SK-N-SH (cell line): ENCODE measurements around the gene TMA16. TPM values are rescaled to one million over a fixed set of nuclear protein-coding genes. Genes with fewer than 3 reads are reported as not detected.

Source experiments
- CTCF ChIA-PET: fragments of 300-600, 350-600 bp; formaldehyde crosslinking; extraction: SDS; loops from one replicate; lab custom pipeline; 2021; lab: Yijun Ruan, JAX
- POLR2A ChIA-PET: fragments of 350-600 bp; sonication (Branson Sonifier 250); formaldehyde crosslinking; extraction: SDS; loops from one replicate; lab custom pipeline; 2020; ENCODE audit warnings: antibody characterized with exemption, inconsistent platforms; lab: Yijun Ruan, JAX
- DNase-seq: peaks from one replicate; pipeline ENCODE4 v3.0.0; 2012
- H2AFZ ChIP-seq: fragments of 200-600 bp; sonication (generic); 2 replicates; pipeline ENCODE4 v1.8.1; 2016; ENCODE audit warnings: antibody characterized with exemption, mild to moderate bottlenecking, low read depth
- H3F3A ChIP-seq: fragments of 200-600 bp; sonication (generic); replicated peaks from 2 replicates; pipeline ENCODE3; 2016; ENCODE audit warnings: antibody characterized with exemption, mild to moderate bottlenecking; ENCODE audit not compliant: insufficient read depth
- H3K27ac ChIP-seq, 2 experiments: fragments of 200-500 bp in 1 of 2; fragments of 200-600 bp in 1 of 2; sonication (Bioruptor generic) in 1 of 2; sonication (generic), shearing (Covaris generic) in 1 of 2; 2 replicates each; pipeline versions ENCODE4 v1.5.1 to v1.6.1; 2014 to 2016; ENCODE audit warnings: low read depth in 2 of 2, inconsistent platforms in 1 of 2, low read length in 1 of 2, mild to moderate bottlenecking in 1 of 2, mixed read lengths in 1 of 2
- H3K27me3 ChIP-seq: fragments of 200-600 bp; sonication (generic), shearing (Covaris generic); 2 replicates; pipeline ENCODE4 v1.6.1; 2016; ENCODE audit warnings: mixed run types; ENCODE audit not compliant: insufficient read depth
- H3K36me3 ChIP-seq, 2 experiments: fragments of 200-500 bp in 1 of 2; fragments of 200-600 bp in 1 of 2; sonication (Bioruptor generic) in 1 of 2; sonication (generic) in 1 of 2; replicated peaks in 1 of 2; 2 replicates each; pipeline versions ENCODE3 to v1.5.1; 2014 to 2016; ENCODE audit warnings: low read length in 1 of 2, mild to moderate bottlenecking in 1 of 2; ENCODE audit not compliant: insufficient read depth in 2 of 2, control insufficient read depth in 1 of 2
- H3K4me1 ChIP-seq, 2 experiments: fragments of 200-500 bp in 1 of 2; fragments of 200-600 bp in 1 of 2; sonication (Bioruptor generic) in 1 of 2; sonication (generic), shearing (Covaris generic) in 1 of 2; 2 replicates each; pipeline versions ENCODE4 v1.5.1 to v1.6.1; 2014 to 2016; ENCODE audit warnings: low read depth in 1 of 2, low read length in 1 of 2, mixed run types in 1 of 2; ENCODE audit not compliant: insufficient read depth in 2 of 2, control insufficient read depth in 1 of 2
- H3K4me2 ChIP-seq: fragments of 200-600 bp; sonication (generic), shearing (Covaris generic); 2 replicates; pipeline ENCODE4 v1.6.1; 2017; ENCODE audit warnings: mixed run types
- H3K4me3 ChIP-seq, 2 experiments: fragments of 200-500 bp in 1 of 2; fragments of 200-600 bp in 1 of 2; sonication (Bioruptor generic) in 1 of 2; sonication (generic), shearing (Covaris generic) in 1 of 2; 2 replicates each; pipeline versions ENCODE4 v1.5.1 to v1.8.1; 2014 to 2016; ENCODE audit warnings: low read depth in 2 of 2, inconsistent platforms in 1 of 2, low read length in 1 of 2, mild to moderate bottlenecking in 1 of 2, mixed read lengths in 1 of 2, moderate library complexity in 1 of 2
- H3K79me2 ChIP-seq: fragments of 200-600 bp; sonication (generic); 2 replicates; pipeline ENCODE4 v1.8.1; 2017; ENCODE audit warnings: mild to moderate bottlenecking; ENCODE audit not compliant: insufficient read depth
- H3K9ac ChIP-seq: fragments of 200-600 bp; sonication (generic); 2 replicates; pipeline ENCODE4 v1.6.1; 2017; ENCODE audit warnings: mixed run types
- H3K9me2 ChIP-seq: fragments of 200-600 bp; sonication (generic); 2 replicates; pipeline ENCODE4 v1.6.1; 2017; ENCODE audit warnings: mixed run types
- H3K9me3 ChIP-seq: fragments of 200-600 bp; sonication (generic); 2 replicates; pipeline ENCODE4 v1.6.1; 2017; ENCODE audit warnings: mixed run types, mild to moderate bottlenecking, moderate library complexity
- H4K20me1 ChIP-seq: fragments of 200-600 bp; sonication (generic); 2 replicates; pipeline ENCODE4 v1.6.1; 2017; ENCODE audit warnings: mild to moderate bottlenecking, mixed run types; ENCODE audit not compliant: insufficient read depth
- ELF1 ChIP-seq: IDR thresholded peaks from 2 replicates; pipeline ENCODE4 v1.4.0; 2012
- FOXJ3 ChIP-seq: sonication (generic); formaldehyde crosslinking; IDR thresholded peaks from 2 replicates; pipeline ENCODE4 v1.5.1; 2020; ENCODE audit warnings: mild to moderate bottlenecking, missing genetic modification reagents
- GATA2 ChIP-seq: sonication (generic); formaldehyde crosslinking; IDR thresholded peaks from 2 replicates; pipeline ENCODE4 v1.5.0; 2020; ENCODE audit warnings: mild to moderate bottlenecking, missing genetic modification reagents
- MEF2A ChIP-seq: IDR thresholded peaks from 2 replicates; pipeline ENCODE4 v1.4.0; 2012; ENCODE audit warnings: low read depth, borderline replicate concordance
- NFIC ChIP-seq: IDR thresholded peaks from 2 replicates; pipeline ENCODE4 v1.4.0; 2012; ENCODE audit warnings: borderline replicate concordance
- RCOR1 ChIP-seq: fragments of 150-350 bp; IDR thresholded peaks from 2 replicates; pipeline ENCODE4 v1.6.1; 2017; ENCODE audit warnings: antibody characterized with exemption, low read length
- RFX5 ChIP-seq: IDR thresholded peaks from 2 replicates; pipeline ENCODE4 v1.6.1; 2012; ENCODE audit warnings: mild to moderate bottlenecking, improper control_type of control experiment, low read length
- RXRA ChIP-seq: IDR thresholded peaks from 2 replicates; pipeline ENCODE4 v1.4.0; 2012; ENCODE audit warnings: low read depth, mild to moderate bottlenecking, borderline replicate concordance
- SIN3A ChIP-seq: IDR thresholded peaks from 2 replicates; pipeline ENCODE4 v1.6.1; 2012; ENCODE audit warnings: low read depth, mild to moderate bottlenecking, low read length, moderate library complexity, borderline replicate concordance
- TAF1 ChIP-seq: IDR thresholded peaks from 2 replicates; pipeline ENCODE4 v1.6.1; 2012; ENCODE audit warnings: low read depth, mild to moderate bottlenecking, low read length, moderate library complexity, borderline replicate concordance
- WGBS: methylation state at CpG from one replicate; pipeline ENCODE4 v1.1.6; 2017; ENCODE audit warnings: low lambda C conversion rate; 5-methylcytosine and 5-hydroxymethylcytosine counted together
- polyA plus RNA-seq, 3 experiments: library from polyadenylated mRNA; depleted of rRNA; stranded (reverse); fragments of >200 nt; gene quantifications; 2 replicates each; pipeline ENCODE4 v1.2.3, GENCODE V29; 2012
- TF ChIP-seq, protein P1 (sequence below): fragments of 150-350 bp; IDR thresholded peaks from 2 replicates; pipeline ENCODE4 v1.6.1; 2017; ENCODE audit warnings: antibody characterized with exemption, low read length, low read depth, borderline replicate concordance
- TF ChIP-seq, protein P2 (sequence below): IDR thresholded peaks from 2 replicates; pipeline ENCODE4; 2012
- TF ChIP-seq, protein P3 (sequence below): fragments of 150-350 bp; IDR thresholded peaks from 2 replicates; pipeline ENCODE4 v1.6.1; 2016; ENCODE audit warnings: mild to moderate bottlenecking, low read depth, low read length
- TF ChIP-seq, protein P4 (sequence below): IDR thresholded peaks from 2 replicates; pipeline ENCODE4 v1.4.0; 2012; ENCODE audit warnings: low read depth

The TMA16 gene
- polyA plus RNA-seq, 1 of the 3 experiments (the other 2 are of a cell fraction), result 10.0 TPM

DNA sequence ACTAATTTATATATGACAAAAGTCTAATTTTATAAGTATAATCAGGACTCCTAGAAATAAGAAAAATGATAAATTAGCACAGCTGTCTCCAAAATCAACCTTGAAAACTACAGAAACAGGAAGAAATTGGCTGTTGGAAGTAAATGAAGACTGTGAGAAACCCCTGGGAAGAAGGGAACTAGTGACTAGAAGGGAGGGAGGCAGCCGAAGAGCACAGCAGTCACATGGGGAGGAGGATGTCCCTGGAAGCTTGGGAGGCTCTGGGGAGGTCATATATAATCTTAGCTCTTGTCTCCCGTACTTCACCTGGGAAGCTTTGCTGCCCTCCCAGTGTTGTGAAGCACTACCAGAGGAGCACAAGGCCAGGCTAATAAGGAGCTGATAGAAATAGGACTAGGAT is 8.9 kb upstream of the TMA16 start:
- no peaks in the 10 kb centered on the region for H4K20me1 ChIP-seq
- no peak overlapping the region for H3K4me3 ChIP-seq
- H3K27ac ChIP-seq, result no peak overlapping the region
- ChIA-PET POLR2A (no interaction called here), CTCF (interaction anchor here (0.6 to 4.7 kb wide), 13 partner anchors 8 to 374 kb away, joined by 3 to 94 read pairs (median 4); partner anchors contain the start of gene TMA16)
- H3K79me2 ChIP-seq, result no peaks in the 10 kb centered on the region
- no peaks in the 10 kb centered on the region for H3K9me3 ChIP-seq
- H3K4me1 ChIP-seq, result no peaks in the 10 kb centered on the region
- peaks cover 18% of the 10 kb centered on the region; the same call in 1 of the 2 replicates for H3K27me3 ChIP-seq
- 43% methylated on average over 2 of the region's 2 CpGs for WGBS
- no peaks in the 10 kb centered on the region for H3K36me3 ChIP-seq
- DNase-seq, result no peak
- H3K9me2 ChIP-seq, result no peaks in the 10 kb centered on the region
- no peak overlapping the region for H2AFZ ChIP-seq
- no peaks in the 10 kb centered on the region for H3F3A ChIP-seq
- no peak overlapping the region for H3K4me2 ChIP-seq
- no peak overlapping the region for H3K9ac ChIP-seq
- TF ChIP-seq GATA2 (CRISPR knock-in tag) (no peak), RFX5 (no peak)
- TF ChIP-seq, protein P1, sequence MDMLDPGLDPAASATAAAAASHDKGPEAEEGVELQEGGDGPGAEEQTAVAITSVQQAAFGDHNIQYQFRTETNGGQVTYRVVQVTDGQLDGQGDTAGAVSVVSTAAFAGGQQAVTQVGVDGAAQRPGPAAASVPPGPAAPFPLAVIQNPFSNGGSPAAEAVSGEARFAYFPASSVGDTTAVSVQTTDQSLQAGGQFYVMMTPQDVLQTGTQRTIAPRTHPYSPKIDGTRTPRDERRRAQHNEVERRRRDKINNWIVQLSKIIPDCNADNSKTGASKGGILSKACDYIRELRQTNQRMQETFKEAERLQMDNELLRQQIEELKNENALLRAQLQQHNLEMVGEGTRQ, result no peak

DNA sequence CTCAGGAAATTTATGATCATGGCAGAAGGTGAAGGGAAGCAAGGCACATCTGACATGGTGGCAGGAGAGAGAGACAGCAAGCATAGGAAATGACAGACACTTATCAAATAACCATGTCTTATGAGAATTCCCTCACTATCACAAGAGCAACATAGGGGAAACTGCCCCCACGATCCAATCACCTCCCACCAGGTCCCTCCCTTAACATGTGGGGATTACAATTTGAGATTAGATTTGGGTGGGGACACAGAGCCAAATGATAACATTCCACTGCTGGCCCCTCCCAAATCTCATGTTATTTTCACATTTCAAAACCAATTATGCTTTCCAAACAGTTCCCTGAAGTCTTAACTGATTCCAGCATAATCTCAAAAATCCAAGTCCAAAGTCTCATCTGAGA is 8.2 kb upstream of the TMA16 start:
- no peaks in the 10 kb centered on the region for H3K79me2 ChIP-seq
- ChIA-PET CTCF (interaction anchor here (0.9 to 4.7 kb wide), 5 partner anchors 19 to 62 kb away, joined by 3 to 94 read pairs (median 7); no protein-coding TSS in a partner anchor), POLR2A (no interaction called here)

More for the DNA sequence above, 8.2 kb upstream of the TMA16 start:
- Histone ChIP-seq H3K36me3 (no peaks in the 10 kb centered on the region), H3F3A (no peaks in the 10 kb centered on the region), H3K9me3 (no peaks in the 10 kb centered on the region), H3K27ac (no peak overlapping the region), H2AFZ (no peak overlapping the region), H4K20me1 (no peaks in the 10 kb centered on the region), H3K9me2 (no peaks in the 10 kb centered on the region), H3K4me2 (no peak overlapping the region), H3K4me1 (no peaks in the 10 kb centered on the region), H3K9ac (no peak overlapping the region), H3K27me3 (peaks cover 13% of the 10 kb centered on the region; the same call in 1 of the 2 replicates), H3K4me3 (no peak overlapping the region)
- no peak for DNase-seq
- TF ChIP-seq ELF1 (no peak), SIN3A (no peak), RXRA (no peak), RCOR1 (no peak), FOXJ3 (no peak), MEF2A (no peak), NFIC (no peak), TAF1 (no peak)
- TF ChIP-seq, protein P2, sequence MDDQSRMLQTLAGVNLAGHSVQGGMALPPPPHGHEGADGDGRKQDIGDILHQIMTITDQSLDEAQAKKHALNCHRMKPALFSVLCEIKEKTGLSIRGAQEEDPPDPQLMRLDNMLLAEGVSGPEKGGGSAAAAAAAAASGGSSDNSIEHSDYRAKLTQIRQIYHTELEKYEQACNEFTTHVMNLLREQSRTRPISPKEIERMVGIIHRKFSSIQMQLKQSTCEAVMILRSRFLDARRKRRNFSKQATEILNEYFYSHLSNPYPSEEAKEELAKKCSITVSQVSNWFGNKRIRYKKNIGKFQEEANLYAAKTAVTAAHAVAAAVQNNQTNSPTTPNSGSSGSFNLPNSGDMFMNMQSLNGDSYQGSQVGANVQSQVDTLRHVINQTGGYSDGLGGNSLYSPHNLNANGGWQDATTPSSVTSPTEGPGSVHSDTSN, result no peak
- TF ChIP-seq, protein P3, sequence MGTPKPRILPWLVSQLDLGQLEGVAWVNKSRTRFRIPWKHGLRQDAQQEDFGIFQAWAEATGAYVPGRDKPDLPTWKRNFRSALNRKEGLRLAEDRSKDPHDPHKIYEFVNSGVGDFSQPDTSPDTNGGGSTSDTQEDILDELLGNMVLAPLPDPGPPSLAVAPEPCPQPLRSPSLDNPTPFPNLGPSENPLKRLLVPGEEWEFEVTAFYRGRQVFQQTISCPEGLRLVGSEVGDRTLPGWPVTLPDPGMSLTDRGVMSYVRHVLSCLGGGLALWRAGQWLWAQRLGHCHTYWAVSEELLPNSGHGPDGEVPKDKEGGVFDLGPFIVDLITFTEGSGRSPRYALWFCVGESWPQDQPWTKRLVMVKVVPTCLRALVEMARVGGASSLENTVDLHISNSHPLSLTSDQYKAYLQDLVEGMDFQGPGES, result no peak
- TF ChIP-seq, protein P4, sequence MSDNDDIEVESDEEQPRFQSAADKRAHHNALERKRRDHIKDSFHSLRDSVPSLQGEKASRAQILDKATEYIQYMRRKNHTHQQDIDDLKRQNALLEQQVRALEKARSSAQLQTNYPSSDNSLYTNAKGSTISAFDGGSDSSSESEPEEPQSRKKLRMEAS, result no peak
- WGBS, result 11% methylated on average over 1 of the region's 1 CpG
